Fibroblast of skin of scalp (primary cell): ENCODE measurements around the gene PI4KA.

ENCODE experiments used
- DNase-seq: peaks from one replicate; pipeline ENCODE4 v3.0.0-alpha.2; 2013

PI4KA gene

DNA sequence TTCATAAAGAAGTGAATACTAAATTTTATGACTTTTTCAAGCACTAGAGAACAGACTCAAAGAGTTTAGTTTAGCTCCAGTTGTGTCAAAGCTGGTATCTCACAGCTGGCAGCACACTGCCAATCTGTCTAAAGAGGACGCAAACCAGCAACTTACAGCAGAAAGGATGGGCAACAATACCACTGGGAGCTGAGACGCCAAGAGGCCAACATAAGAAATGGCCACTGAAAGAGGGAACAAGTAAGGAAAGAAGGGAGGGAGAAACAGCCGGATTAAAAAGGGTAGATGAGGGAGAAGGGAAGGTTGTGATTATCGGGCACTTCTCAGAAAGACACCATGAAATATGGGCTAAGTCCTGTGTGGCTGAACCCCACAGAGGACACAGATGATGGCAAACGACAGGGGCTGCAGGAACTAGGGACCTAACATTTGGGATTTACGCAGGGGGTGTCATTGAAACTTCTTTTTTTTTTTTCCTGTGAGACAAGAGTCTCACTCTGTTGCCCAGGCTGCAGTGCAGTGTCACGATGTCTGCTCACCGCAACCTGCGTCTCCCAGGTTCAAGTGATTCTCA is 43.0 kb downstream of the PI4KA start:
- no peak for DNase-seq

- no peak for DNase-seq
Measured at GRCh38 chr22:20814221-20814808, 44.3 kb downstream of the PI4KA start.

GRCh38 chr22:20813056-20813455 is 45.6 kb downstream of the PI4KA start:
- no peak for DNase-seq

GRCh38 chr22:20811971-20812660 is 46.5 kb downstream of the PI4KA start:
- DNase-seq = no peak

DNA sequence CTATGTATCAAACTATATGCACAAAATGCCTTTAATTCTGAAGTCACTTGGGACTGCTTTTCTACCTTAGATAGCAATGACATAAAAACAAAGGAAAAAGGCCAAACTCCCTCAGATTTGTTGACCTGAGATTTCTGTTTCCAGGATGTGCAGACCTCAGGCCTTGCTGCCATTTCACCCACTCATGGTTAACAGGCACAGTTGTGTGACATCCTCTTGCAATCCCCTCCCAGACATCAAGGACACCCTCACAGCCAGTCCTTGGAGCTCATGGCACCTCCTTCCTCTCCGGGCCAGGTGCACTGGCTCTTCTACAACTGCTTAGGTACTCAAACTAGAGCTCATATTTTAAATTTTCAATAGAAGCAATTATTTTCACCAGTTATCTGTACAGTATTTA is 47.4 kb downstream of the PI4KA start:
- DNase-seq = no peak

DNA sequence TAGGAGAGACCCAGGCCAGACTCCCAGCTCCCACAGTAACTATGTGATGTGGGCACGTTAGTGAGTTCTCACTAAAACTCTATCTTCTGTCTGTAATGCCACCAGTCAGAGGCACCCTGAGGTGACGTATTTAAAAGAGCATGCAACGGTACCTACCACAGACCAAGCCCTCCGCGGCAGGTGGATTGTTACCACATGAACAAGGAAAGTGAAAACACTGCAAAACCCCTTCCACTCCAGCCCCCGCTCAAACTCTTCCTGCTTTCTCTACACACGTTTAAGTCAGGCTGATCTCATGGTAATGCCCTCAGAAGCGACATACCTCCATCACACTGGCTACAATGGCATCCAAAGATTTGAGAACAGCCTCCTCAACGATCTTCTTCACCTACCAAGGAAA is 48.0 kb downstream of the PI4KA start:
- DNase-seq = no peak

DNA sequence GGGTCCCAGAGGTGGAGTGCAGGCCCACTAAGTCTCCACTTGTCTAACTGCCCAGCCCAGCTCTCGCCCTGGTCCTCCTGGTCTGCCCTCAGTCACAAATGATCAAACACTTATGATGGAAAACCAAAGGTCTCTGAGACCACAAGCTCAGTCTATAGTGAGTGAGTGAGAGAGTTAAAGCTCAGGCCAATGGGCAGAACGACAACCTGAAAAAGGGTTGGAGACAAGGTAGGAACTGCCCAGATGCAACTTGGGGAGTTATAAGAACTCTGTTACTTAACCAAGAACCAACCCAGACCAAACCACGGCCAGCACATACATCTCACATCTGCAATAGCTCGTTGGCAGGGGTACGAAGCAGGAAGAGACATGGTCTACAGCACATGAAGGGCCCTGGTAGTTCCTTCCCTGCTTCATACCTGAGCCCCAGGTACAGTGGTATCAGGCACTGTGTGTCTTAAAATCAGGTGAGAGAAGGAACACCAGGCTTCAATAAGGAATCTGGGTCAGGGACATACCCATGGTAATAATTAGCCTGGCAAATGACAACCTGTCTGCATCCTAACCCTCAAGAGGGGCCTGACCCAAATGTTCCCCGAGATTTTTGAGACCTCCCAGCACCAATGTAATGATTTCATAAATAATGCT is 48.9 kb downstream of the PI4KA start:
- no peak for DNase-seq

- DNase-seq = peak; percentile 5
Measured at GRCh38 chr22:20808844-20809243, 49.8 kb downstream of the PI4KA start.

- DNase-seq = peak; percentile 94
Measured at GRCh38 chr22:20807315-20807752, 51.3 kb downstream of the PI4KA start.

DNA sequence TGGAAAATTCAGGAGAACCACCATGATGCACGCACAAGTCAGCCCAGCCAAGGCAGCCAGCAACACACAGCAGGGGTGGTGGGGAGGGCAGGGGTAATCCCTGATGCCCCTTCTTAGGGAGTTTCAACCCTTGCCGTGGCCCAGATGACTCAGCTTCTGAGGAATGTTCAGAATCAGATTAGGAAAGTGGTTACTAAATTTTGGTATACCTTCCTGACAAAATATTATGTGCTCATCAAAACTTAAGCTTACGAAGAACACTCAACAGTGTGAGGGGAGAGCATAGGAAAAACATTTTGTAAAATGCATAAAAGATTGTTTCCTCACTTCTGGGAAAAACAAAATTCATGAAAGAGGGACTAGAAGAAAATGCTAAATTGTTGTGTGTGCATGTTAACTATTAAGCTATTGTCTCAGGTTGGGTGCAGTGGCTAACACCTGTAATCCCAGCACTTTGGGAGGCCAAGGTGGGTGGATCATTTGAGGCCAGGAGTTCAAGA is 52.6 kb downstream of the PI4KA start:
- peak; percentile 65 for DNase-seq

- no peak for DNase-seq
Measured at GRCh38 chr22:20804650-20805049, 54.0 kb downstream of the PI4KA start.

GRCh38 chr22:20803696-20804324 is 54.8 kb downstream of the PI4KA start:
- peak; percentile 42 for DNase-seq

- no peak for DNase-seq
Measured at GRCh38 chr22:20802922-20803553, 55.6 kb downstream of the PI4KA start.

- no peak for DNase-seq
Measured at GRCh38 chr22:20802452-20802851, 56.2 kb downstream of the PI4KA start.

DNA sequence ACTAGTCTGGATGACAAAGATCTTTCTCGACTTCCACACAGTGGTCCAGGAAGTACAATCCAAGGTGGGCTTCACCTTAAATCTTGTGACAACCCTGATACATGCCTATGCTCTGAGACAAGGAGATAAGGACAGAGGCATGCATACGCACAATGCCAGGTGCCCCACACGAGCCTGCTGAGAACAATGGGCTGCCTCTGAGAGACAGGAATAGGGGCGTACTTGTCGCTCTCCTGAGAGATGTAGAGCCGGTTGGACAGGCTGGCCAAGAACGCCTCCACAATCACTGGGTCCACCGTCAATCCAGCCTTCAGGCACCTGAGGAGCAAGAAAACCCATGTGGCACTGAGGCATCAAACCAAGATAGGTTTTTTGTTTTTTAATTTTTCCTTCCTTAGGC is 59.2 kb downstream of the PI4KA start:
- no peak for DNase-seq

DNA sequence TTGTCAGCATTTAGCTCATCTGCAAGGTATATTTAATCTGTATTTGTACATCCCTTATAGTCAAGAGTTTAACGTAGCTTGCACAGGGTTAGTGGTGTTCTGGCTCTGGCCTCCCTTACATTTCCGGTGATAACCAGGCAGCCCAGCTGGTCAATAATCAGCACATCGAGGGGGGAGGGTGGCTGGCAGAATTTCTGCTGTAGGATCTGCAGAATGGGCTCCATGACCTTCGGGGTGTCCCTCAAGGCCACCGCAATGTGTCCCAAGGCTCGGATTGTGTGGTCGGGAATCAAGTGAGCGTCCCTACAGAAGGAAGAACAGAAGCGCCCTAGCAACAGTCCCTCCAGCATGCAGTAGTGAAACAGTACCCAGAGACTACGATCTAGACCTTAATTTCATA is 59.6 kb downstream of the PI4KA start:
- DNase-seq = no peak

GRCh38 chr22:20798218-20798617 is 60.4 kb downstream of the PI4KA start:
- no peak for DNase-seq

DNA sequence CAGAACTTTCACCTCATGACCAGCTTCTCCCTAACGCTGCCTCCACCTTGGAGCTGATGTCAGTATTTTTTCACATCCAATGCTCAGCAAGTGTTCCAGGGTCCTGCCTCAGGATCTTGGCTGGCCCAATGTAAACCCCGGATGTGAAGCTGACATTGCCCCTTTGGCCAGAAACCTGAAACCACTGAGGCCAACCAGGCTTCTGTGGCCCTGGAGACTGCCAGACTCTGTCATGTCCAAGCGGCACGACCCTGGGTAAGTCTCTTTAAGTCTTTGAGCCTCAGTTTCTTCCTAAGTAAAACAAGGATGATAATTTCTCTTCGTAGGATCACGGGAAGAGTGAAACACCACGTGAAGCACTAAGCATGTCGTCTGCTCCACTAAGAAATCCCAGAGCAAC is 61.9 kb downstream of the PI4KA start:
- no peak for DNase-seq

DNA sequence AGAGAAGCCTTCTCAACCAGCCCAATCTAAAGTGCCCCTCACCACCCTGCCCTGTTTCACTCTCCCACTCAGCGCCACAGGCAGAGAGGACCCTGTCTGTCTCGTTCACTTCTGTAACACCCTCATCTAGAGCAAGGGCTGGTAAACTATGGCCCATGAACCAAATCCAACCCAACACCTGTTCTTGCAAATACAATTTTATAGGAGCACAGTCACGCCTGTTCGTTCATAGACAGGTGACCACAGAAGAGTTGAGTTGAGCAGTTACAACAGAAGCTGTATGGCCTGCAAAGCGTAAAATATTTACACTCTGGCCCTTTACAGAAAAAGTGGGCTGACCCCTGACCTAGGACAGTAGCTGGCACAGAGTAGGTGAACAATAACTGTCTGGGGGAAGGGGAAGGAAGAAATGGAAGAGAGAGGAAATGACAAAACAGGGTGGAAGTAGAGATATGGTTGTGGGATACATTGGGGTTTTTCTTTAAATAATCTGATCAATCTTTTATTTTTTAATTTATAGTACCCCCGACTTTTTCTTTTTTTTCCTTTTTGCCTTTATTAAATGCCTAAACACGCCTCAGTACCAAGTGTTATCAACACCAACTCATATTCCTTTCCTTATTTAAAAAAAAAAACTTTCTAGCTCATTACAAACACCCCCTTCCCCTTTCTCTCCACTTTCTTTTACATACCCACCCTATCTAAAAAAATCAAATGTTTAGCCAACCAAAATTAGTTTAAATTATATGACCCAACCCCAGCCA is 63.8 kb downstream of the PI4KA start:
- DNase-seq = no peak

- DNase-seq = no peak
Measured at GRCh38 chr22:20793748-20794649, 64.6 kb downstream of the PI4KA start.
